Pons (tissue), 1 donor: ENCODE results near the gene EFHC1.
"Not testable (repeated sequence)": the region's sequence is repeated elsewhere in the genome, so short reads cannot be mapped to it uniquely, and the experiment has no call there.

Experiments
- DNase-seq: peaks from one replicate; pipeline ENCODE4 v3.0.0-alpha.2; 2016; ENCODE audit warnings: low spot score

The EFHC1 gene

DNA sequence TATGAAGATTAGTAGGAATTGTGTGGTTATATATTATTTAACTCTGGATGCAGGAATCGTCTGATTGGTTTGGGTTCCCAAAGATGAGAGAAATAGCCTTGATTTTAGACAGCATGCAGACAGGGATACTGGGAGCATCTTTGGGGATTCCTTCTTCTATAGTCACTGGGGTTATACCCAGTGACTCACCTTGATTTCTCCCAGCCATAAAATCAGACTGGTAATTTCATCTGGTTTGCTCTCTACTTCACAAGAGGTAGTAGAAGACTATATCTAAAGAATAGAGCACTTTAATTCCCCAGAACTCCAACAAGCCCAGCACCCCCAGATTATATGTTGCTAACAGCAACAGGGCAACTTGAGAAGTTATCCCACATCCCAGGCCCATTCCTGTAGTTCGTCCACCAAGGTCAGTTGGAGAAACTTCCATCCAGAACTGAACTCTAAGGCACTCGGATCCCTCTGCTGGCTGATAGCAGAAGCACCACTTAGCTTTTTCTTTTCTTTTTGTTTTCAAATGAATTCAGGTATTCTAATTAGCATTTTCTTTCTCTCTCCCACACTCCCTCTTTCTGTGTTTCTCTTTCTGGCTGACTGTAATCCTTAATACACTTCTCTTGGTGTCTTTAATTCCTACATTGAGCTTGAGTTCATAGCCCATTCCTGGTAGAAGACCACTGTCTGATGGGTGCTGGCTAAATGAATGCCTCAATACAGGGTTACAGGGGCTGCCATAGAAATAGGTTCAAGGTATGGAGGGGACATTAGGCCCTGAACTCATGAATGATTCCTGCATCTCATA lies 20.4 kb upstream of the EFHC1 start:
- peak; percentile 89 for DNase-seq

DNA sequence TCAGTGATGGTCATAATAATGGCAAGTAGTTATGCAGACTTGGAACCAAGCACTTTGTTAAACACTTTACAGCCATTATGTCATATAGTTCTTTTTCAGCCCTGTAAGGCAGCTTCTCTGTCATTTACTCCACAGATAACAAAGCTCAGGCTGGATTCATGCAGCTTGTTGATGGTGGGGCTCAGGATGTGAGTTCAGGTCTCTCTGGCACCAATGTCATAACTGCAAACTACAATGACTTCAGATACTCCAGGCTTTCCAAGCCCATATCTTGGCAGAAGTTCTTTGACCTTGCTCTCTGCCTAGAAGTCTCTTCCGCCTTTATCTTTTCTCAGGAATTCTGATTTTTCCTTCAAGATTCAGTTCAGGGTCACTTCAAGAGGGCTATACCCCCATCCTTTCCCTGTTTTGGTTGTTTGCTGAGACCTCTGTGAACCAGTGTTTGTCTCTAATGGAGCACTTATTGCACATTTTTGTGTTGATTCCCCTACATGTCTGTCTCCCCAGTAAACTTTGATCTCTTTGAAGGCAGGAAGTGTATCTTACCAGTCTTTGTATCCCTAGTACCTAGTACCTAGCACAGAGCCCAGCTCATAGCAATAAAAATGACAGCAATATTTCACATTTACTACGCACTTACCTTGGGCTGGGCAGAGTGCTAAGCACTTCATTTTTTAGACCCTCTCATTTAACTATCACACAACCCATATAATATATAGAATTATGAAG lies 19.7 kb upstream of the EFHC1 start:
- no peak for DNase-seq

DNA sequence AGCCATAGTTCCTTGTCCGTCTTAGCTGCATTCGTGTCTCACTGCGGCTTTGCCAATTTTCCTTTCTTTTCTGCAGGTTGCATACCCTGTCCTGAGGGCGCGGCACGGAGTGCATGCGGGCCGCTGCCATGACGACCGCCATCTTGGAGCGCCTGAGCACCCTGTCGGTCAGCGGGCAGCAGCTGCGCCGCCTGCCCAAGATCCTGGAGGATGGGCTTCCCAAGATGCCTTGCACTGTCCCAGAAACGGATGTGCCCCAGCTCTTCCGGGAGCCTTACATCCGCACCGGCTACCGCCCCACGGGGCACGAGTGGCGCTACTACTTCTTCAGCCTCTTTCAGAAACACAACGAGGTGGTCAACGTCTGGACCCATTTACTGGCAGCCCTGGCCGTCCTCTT lies 17.1 kb upstream of the EFHC1 start:
- no peak for DNase-seq

DNA sequence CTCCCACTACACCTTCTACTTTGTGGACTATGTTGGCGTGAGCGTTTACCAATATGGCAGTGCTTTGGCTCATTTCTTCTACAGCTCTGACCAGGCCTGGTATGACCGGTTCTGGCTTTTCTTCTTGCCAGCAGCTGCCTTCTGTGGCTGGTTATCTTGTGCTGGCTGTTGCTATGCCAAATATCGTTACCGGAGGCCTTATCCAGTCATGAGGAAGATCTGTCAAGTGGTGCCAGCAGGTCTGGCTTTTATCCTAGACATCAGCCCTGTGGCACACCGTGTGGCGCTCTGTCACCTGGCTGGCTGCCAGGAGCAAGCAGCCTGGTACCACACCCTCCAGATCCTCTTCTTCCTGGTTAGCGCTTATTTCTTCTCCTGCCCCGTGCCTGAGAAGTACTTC lies 16.5 kb upstream of the EFHC1 start:
- DNase-seq, result no peak

DNA sequence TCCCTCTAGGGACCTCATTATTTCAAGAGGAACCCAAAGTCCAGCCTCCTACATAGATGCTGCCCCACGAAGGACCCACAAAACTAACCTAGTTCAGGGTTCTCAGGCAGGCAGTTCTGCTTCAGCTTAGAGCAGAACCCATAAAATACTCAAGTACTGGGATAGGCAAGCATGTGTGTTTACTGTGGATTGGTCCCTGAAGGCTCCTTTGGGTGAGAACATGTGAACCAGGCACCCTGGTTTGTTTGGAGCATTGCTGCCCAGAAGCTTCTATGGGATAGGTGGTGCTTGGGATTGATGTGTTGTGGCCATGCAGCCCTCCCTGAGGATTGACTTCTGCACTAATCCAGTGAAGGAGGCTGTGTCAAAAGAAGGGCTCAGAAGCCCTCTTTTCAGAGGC lies 14.9 kb upstream of the EFHC1 start:
- no peak for DNase-seq

DNA sequence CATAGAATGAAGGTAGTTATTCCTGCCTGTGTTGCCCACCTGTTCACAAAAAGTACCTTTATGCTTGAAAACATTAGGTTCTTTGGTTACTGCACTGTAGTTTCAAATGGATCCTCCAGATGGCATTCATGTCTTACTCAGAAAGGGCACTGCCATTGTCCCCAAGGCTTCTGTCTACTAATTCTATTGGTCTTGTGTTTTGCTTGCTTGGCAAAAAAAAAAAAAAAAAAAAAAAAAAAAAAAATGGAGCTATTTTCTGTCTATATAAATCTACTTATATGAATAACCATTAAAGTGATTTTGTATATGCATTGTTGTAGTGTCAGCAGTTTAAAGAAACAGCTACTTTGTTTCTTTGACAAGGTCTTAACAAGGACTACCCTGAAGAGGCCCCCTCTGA lies 12.7 kb upstream of the EFHC1 start:
- DNase-seq, result peak; percentile 48

DNA sequence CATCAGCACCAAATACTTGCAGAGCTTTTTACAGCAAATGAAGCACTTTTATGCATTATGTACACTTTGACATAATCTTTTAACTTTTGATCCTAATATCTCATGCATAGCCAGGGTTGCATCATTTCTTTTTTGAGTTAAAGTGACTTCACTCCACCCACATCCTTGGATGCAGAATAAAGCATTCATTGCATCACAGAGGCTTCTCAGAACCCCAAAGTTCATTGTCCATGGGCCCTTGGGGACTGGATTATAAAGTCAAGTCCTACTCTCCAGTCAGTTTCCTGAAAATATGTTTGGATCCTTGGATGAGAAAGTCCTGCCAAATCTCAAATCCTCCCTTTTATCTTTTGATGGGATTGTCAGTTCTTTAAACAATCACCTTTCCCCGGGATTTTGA lies 10.6 kb upstream of the EFHC1 start:
- no peak for DNase-seq

DNA sequence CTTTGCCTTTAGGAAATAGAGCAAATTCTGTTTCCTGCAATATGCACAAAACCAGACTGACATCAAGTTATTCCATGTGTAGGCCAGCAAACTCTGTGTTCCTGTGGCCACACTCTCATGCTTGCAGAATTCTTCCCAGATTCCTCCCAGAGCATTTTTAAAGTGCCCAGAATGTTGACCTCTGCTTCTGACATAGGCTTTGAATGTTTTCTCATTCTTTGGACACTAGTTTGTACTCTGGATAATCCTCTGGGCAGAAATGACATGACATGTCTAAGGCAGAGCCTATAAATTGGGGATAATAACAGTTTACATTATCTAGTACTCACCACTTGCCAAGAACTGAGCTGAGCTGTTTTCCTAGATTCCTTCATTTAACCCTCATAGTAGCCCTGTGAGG lies 9.2 kb upstream of the EFHC1 start:
- no peak for DNase-seq

DNA sequence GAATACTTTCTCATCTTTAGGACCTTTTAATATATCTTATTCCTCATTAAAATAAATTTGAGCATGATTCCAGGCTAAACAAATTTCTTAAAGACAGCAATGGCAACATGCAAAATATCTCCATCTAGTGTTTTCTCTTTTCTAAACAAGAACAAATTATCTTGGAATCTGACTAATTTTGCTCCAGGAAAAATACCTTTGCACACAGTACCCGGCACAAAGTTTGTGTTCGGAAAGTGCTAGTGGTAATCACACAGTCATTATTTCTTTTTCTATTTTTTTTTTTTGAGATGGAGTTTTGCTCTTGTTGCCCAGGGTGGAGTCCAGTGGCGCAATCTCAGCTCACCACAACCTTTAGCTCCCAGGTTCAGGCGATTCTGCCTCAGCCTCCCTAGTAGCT lies 8.2 kb upstream of the EFHC1 start:
- no peak for DNase-seq

DNA sequence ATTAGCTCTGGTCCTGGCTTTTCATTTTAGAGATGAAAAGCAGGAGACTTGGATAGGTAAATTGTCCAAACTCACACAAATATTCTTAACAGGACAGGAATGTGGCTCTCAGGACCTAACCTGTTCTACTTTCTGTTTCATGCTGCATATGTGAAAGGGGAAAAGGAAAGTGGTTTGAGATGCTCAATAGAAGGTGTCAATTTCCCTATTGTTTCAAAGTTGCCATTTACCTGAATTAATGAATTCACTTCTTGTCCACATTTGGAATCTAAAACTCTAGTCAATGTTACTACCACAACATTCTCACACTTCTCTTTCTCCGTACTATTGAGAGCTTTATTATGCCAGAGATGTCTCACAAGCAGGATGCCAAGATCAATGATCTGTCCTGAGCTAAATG lies 4.8 kb upstream of the EFHC1 start:
- DNase-seq, result no peak

DNA sequence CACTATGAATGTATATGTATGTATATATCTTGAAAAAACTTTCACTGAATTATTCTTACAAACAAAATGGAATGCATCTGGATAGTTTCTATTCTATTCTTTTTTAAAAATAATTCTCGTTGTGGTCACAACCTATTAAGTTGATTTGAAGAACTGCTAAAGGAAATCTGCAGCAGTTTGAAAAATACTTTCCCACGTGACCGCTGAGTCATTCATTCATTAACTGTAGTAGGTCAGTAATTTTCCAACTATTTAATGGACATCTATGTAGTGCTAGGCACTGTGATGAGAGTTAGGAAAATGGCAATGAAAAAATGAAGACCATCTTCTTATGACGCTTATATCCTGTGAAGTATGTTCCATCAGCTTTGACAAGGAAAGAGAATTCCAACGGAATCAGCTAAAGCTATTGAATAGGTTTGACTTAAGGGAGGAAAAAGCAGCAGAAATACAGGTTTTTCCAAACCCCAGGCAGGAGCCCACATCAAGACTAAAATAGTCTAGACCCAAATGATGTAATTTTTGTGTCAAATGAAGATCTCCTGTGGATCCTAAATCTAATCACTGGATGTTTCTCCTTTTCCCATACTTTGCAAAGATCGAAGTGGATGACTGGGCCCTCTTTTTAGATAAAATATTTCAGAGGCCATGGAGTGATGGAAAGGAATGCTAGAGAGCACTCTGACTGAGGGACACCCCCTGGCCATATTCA lies 4.1 kb upstream of the EFHC1 start:
- no peak for DNase-seq

DNA sequence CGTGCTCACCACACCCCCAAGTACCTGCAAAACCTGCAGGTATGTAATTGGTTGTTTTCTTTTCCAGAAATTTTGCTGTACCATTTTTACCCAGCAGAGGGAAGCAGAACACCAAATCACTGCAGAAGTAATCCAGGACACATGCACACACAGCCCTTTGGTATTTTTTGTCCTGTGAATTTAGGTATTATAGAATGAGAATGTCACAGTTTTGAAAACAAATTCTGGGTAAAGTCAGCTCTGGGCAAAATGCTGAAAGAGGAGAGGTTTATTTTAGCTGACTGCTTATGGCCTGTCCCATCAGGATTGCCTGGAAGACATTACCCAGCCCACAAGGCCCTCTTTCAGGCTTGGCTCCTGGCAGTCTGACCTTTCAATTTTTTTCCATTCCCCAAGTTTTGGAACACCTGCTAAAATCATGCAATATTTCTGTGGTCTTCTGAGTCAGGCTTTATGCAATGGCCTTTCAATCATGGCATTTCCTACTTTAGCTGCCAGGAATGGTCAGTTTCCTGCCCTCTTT lies 3.5 kb upstream of the EFHC1 start:
- peak; percentile 73 for DNase-seq

DNA sequence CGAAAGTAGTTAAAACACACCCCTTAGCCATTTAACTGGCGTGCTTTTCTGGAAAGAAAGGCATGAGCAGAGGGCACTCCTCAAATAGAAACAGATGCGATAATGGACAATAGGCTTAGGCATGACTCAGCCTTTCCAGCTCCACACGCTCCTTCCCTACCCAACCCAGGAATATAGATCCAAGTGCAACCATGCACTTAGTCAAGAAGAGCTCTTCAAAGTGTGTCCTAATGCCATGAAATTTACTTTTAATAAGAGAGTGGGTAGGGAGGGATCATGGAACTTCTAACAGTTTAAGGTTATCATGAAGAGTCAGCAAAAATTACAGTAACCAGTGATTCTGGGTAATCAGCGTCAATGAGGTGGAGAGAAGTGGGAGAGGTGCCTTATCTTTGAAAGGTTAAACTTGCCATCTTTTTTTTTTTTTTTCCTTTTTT lies 2.4 kb upstream of the EFHC1 start:
- DNase-seq, result peak; percentile 40

DNA sequence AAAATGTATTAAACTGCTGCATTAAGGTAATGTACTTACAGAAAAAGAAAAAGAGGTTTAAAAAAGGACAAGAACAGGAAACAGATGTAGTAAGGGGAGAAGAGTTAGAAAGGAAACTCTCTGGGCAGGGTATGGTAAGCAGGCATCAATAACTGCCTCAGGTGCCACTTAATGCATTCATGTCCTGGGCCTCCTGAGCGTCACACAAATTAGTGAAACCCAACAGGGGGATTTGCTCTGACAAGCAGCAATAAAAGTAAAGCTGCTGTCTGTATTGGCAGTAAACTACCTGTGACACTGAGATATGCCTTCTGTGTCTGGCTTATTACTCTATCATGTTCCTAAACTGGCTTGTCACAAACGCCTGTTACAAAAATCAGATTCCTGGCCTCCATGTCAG lies 1.5 kb upstream of the EFHC1 start:
- no peak for DNase-seq

DNA sequence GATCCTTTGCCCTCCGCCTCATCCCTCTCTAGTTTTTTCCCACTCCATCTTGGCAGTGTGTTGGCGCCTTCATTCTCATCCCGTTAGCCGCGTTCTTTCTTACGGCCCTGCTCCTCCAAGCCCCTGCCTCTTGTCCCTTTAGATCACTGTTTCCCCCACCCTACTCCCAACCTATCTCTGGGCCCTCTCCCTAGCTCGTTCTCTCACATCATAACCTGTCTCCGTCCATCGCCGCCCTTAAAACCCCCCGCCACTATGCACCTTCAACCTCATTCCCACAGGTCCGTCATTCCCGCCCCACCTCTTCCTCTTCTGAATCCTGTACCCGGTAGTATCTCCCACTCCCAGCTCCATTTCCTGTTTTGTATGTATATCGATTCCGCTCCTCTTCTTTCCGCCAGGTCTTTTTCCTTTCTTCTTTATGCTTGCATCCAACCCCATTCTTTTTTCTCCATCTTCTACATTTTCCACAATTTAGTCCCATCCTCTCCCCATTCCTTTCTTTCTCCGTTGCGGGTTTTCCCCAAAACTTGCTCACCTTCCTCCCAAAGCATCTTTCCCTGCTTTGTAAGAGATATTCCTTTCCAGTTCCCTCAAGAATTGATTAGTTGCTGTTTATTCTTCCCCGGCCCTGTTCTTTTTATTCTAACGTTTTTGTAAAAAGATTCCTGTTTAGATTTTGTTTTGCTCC lies 671 bp downstream of the EFHC1 start:
- no peak for DNase-seq

DNA sequence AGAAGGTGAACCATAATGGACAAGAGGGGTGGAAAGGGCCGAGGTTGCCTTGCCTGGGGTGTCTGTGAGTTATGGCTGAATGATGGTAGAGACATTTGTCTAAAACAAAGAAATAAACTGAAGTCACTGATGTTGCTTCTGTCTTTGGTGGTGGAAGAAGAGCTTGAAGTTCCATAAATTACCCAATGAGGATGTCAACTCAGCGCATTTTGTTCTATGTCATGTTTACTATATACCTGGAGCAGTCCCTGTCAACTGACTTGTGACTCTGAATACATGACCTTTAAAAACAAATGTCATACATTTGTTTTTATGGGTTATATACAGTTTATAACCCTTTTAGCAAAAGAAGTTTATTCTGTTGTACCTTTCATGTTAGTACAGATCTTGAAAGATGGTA lies 2.0 kb downstream of the EFHC1 start:
- no peak for DNase-seq

DNA sequence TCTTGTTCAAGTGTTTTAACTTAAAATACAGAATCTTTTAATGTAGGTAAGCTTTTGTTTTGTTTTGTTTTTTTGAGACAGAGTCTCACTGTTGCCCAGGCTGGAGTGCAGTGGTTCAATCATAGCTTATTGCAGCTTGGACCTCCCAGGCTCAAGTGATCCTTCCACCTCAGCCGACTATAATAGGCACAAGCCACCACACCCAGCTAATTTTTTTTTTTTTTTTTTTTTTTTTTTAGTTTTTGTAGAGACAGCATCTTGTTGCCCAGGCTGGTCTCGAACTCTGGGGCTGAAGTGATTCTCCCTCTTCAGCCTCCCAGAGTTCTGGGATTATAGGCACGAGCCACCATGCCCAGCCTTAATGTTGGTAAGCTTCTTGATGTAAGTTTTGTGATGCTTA lies 3.3 kb downstream of the EFHC1 start:
- no peak for DNase-seq

DNA sequence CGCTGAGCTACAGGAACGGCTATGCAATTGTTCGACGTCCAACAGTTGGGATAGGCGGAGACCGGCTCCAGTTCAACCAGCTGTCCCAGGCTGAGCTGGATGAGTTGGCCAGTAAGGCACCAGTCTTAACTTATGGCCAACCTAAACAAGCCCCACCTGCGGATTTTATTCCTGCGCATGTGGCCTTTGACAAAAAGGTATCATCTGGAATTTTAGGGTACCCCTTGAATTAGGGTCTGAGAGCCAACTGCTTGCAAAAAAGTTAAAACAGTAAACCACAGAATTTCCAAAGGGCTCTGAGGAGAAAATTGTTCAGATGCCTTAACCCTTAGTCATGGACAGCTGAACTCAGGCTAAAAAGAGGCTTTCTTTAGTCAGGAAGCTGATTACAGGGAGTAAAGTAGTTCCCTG lies 3.8 kb downstream of the EFHC1 start:
- no peak for DNase-seq

DNA sequence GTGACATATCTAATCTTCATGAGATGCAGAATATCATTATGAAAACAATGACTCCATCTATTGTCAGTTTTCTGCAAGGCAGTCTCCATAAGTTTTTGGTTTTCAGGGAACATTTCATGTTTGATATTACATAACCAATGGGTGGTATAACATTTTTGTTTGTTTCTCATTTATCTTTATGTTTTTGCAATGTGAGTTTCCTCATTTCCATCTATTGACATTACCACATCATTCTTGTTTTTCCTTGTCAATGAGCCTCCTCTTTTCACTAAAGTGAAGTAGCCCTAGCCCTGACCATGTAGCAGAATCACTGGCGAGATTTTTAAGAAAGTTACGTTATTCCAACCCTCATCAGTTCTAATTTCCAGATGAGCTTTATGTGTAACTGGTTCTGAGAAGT lies 4.4 kb downstream of the EFHC1 start:
- no peak for DNase-seq

DNA sequence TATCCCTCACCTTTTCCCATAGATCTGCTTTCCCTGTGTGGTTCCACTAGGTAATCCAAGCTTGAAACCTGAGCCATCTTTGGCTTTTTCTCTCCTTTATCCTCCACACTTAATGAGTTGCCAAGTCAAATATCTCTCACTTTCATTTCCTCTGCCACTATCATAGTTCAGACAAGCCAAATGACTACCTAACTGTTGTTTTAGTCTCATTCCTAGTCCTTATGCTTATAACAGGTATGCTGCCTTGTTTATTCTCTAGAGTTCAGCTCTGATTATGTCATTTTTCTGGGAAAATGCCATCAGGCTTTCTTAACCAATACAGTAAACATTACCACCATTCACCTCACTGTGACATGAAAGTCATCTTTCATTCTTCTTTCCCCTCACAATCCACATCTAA lies 6.5 kb downstream of the EFHC1 start:
- no peak for DNase-seq

DNA sequence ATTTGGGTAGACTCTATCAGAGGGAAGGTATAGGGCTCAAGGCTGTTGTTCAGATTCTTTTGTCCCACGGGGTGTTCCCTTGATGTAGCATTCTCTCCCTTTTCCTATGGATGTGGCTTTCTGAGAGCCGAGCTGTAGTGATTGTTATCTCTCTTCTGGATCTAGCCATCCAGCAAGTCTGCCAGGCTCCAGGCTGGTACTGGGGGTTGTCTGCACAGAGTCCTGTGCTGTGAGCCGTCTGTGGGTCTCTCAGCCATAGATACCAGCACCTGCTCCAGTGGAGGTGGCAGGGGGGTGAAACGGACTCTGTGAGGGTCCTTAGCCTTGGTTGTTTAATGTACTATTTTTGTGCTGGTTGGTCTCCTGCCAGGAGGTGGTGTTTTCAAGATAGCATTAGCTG lies 13.2 kb downstream of the EFHC1 start:
- not testable (repeated sequence) for DNase-seq

DNA sequence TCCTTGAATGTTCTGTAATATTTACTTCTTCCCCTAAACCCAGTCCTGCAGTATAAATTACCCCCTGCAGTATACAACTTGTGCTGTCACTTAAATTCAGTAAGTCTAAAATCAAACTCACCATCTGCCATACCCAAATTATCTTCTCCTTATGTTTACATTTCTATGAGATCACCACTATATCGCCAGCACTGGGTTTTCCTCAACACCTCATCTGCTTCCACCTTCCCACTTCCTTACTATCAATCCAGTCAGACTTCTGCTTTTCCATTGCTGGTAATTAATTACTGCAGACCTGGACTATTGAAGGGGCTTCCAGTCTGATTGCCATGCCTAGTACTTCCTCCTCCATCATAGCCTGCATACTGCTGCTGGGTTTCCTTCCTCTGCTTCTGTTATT lies 15.2 kb downstream of the EFHC1 start:
- DNase-seq, result no peak
